Umbilical cord (tissue), 2 donors: Measurements from ENCODE around the gene VPS52. TPM values are rescaled to one million over a fixed set of nuclear protein-coding genes. Genes with fewer than 3 reads are reported as not detected.
"Not testable (repeated sequence)": the region's sequence is repeated elsewhere in the genome, so short reads cannot be mapped to it uniquely, and the experiment has no call there.

ENCODE experiments used
- DNase-seq: peaks from one replicate; pipeline ENCODE4 v3.0.0-alpha.2; 2015; ENCODE audit warnings: low spot score
- total RNA-seq: library from RNA; depleted of rRNA; stranded (reverse); fragments of >200 nt; gene quantifications from one replicate; pipeline ENCODE4 v1.2.3, GENCODE V29; 2014; ENCODE audit warnings: low replicate concordance; ENCODE audit not compliant: insufficient read depth

The VPS52 gene
- total RNA-seq, 1 donor from 2014 or later: 33.7 TPM

- DNase-seq: no peak
Measured at GRCh38 chr6:33280539-33280938, 8.9 kb upstream of the VPS52 start.

- no peak for DNase-seq
Measured at GRCh38 chr6:33279971-33280511, 8.4 kb upstream of the VPS52 start.

- DNase-seq: no peak
Measured at GRCh38 chr6:33279257-33279695, 7.6 kb upstream of the VPS52 start.

DNA sequence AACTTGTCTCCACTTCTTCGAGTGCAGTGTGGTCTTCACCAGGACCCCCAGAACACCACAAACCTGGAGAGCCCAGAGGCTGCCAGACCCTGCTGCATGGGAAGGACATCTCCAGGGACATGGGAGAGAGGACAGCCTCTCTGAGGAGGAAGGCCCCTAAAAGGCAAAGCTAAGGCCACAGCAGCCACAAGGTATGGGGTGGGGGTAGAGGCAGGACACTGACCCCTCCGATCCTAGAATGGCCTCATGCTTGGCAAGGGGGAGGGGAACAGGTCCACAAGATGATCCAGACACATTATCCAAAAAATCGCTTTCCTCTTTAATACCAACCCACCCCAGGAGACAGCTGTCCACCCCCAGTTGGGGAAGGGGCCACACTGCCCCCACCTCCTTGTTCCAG, 7.1 kb upstream of the VPS52 start:
- DNase-seq: no peak

- no peak for DNase-seq
Measured at GRCh38 chr6:33278392-33278741, 6.7 kb upstream of the VPS52 start.

GRCh38 chr6:33277663-33278391, 6.2 kb upstream of the VPS52 start:
- no peak for DNase-seq

DNA sequence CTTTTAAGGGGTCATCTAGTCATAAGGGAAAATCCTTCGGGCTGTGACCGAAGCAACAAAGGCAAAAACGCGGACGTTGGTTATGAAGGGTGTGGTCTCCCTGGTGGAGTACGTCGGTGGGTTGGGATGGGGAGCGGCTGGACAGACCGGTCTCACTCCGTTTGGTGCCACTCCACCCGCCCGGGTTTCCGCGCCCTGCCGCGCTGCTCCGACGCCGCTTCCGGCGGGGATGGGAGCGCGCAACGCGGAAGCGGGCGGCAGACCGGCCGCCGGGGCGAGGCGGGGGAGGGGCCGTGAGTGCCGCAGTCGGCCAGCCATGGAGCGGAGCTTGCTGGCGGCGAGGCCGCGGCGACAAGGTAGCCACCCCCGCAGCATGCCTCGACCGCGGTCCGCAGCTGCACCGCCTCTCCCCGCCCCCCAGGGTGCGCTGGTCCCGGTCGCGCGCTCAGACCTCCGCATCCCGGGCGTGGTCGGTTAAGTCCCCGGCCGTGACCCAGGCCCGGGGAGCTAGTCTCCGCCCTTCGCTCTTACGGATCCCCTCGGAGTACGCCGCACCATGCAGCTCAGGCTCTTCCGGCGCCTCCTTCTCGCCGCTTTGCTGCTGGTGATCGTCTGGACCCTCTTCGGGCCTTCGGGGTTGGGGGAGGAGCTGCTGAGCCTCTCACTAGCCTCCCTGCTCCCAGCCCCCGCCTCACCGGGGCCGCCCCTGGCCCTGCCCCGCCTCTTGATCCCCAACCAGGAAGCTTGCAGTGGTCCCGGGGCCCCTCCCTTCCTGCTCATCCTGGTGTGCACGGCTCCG, 5.4 kb upstream of the VPS52 start, which contains the start of gene B3GALT4:
Gene B3GALT4 (plus strand): TSS at position 260 of the 799 bp plus-strand sequence. CDS start 297 bp downstream, at position 557.
- peak; percentile 86 for DNase-seq

DNA sequence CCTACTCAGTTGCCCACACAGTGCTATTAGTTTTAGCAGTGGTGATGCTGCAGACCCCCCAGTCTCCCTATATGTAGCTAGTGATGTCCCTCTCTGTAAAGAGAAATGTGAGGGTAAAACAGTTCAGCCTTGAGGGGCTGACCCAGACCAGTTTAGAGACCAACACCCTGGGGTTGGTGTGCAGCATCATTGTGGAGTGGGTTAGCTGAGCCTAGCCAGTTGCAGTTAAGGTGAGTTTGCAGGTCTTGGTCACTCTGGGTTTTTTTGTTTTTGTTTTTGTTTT, 4.8 kb upstream of the VPS52 start:
- no peak for DNase-seq

- DNase-seq: not testable (repeated sequence)
Measured at GRCh38 chr6:33275795-33276580, 4.3 kb upstream of the VPS52 start.

- DNase-seq: no peak
Measured at GRCh38 chr6:33273924-33274902, 2.5 kb upstream of the VPS52 start.

GRCh38 chr6:33273129-33273923, 1.6 kb upstream of the VPS52 start:
- DNase-seq: no peak

GRCh38 chr6:33272275-33273128, 826 bp upstream of the VPS52 start:
- no peak for DNase-seq

DNA sequence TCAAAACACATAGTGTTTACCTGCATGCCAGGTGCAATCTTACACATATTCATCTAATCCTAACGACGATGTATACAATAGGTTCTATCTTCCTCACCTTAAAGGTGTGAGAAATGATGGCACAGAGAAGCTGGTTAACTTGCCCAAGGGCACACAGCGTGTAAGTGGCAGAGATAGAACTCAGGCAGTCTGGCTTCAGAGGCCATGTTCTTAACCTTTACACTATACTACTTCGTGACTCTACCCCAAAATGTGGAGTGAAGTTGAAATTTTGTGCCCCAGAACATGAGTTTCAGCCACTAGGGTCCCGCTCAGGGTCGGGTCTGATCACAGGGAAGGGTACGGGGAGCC, 584 bp downstream of the VPS52 start:
- no peak for DNase-seq

DNA sequence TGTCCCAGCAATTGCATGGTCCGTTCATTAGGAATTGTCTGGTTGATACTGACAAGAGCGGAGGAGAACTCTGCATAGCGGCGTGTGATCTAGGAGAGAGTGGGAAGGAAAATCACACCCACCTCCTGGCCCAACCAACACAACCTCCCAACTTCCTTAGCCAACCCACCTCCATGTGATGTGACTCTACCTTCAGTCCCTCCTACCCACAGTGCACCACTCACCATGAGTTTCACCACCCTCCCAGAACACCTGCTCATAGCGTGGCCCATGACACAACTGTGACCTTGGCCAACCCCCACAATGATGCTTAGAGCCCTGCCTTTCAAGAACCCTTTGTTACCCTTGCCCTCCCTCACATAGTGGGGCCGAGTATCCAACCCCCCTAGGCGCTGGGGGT, 7.7 kb downstream of the VPS52 start:
- DNase-seq: no peak

DNA sequence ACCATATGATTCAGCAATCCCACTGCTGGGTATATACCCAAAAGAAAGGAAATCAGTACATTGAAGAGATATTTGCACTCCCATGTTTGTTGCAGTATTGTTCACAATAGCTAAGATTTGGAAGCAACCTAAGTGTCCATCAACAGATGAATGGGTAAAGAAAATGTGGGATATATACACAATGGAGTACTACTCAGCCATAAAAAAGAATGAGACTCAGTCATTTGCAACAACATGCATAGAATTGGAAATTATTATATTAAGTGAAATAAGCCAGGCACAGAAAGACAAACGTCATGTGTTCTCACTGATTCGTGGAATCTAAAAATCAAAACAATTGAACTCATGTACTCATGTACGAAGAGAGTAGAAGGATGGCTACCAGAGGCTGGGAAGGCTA, 9.2 kb downstream of the VPS52 start:
- not testable (repeated sequence) for DNase-seq

DNA sequence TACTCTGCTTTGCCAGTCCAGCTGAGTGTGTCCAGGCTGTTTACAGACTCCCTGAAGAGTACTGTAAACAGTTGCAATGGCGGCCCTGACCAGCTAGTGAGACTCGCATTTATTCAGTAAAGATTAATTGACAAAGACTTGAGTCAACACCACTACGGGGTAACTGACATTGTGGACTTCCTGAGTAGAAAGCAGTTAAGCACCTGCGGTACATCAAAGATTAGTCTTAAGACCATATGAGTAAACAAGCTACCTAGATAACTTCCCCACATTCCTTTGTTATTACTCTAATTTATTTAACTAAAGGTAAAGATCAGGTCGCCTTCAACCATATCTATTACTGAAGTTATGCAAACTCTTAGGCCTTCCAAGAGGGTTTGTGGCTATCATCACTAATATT, 12.6 kb downstream of the VPS52 start:
- no peak for DNase-seq

- DNase-seq: no peak
Measured at GRCh38 chr6:33254591-33254990, 17.1 kb downstream of the VPS52 start.

DNA sequence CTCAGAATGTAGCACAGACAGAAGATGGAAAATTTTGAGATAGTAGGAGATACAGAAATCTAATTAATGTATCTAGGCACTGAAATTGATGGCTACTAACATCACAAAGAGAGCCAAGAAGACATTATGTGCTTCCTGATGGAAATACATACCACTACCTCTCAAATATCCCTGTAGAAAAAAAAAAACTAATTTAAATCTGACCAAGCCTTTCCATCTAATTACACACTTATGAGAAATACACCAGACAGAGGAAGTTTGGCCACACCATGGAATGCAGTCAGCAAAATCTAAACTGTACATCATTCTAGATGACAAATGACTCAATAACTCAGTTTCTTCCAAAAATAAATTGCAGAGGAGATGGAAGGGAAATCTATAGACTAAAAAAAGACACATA, 18.9 kb downstream of the VPS52 start:
- no peak for DNase-seq

GRCh38 chr6:33251395-33252012, 20.2 kb downstream of the VPS52 start:
- no peak for DNase-seq
